GM12874 (cell line): ENCODE measurements around the gene CD164.

Experiments
- TF ChIP-seq, protein P1 (sequence below): IDR thresholded peaks from 2 replicates; pipeline ENCODE4 v1.5.1; 2011; ENCODE audit warnings: low read depth, mild to moderate bottlenecking, control low read depth, low read length, moderate library complexity; ENCODE audit not compliant: insufficient read depth

Gene CD164

DNA sequence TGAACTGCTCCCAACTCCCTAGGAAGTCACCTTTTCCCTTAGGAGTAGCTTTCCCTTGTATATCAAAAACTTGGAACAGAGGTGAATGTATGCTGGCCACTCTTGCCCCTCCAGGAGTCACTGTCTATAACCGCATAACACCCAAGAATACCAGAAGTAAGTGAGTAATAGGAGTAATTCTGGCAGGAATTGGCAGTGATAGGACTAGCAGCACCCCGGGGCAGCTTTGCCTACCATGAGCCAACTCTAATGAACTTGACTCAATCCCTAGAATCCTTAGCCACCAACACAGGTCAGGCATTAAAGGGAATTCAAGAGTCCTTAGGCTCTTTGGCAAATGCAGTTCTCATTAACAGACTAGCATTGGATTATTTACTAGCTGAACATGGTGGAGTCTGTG, 28.8 kb upstream of the CD164 start:
- TF ChIP-seq, protein P1, sequence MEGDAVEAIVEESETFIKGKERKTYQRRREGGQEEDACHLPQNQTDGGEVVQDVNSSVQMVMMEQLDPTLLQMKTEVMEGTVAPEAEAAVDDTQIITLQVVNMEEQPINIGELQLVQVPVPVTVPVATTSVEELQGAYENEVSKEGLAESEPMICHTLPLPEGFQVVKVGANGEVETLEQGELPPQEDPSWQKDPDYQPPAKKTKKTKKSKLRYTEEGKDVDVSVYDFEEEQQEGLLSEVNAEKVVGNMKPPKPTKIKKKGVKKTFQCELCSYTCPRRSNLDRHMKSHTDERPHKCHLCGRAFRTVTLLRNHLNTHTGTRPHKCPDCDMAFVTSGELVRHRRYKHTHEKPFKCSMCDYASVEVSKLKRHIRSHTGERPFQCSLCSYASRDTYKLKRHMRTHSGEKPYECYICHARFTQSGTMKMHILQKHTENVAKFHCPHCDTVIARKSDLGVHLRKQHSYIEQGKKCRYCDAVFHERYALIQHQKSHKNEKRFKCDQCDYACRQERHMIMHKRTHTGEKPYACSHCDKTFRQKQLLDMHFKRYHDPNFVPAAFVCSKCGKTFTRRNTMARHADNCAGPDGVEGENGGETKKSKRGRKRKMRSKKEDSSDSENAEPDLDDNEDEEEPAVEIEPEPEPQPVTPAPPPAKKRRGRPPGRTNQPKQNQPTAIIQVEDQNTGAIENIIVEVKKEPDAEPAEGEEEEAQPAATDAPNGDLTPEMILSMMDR = no peak

DNA sequence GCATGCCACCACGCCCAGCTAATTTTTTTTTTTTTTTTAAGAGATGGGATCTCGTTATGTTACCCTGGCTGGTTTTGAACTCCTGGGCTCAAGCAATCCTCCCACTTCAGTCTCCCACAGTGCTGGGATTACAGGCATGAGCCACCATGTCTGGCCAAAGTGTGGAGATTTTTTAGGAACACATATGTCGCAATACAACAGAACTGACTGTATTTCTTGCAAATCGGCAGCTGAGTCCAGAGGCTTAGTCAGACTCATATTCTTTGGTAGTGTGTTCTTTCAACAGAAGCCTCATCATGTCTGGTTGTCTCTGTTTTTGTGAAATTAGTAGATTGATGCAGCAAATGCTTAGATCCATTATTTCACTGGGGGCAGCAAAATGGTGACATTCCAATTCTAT, 23.9 kb upstream of the CD164 start:
- TF ChIP-seq, protein P1 = no peak

DNA sequence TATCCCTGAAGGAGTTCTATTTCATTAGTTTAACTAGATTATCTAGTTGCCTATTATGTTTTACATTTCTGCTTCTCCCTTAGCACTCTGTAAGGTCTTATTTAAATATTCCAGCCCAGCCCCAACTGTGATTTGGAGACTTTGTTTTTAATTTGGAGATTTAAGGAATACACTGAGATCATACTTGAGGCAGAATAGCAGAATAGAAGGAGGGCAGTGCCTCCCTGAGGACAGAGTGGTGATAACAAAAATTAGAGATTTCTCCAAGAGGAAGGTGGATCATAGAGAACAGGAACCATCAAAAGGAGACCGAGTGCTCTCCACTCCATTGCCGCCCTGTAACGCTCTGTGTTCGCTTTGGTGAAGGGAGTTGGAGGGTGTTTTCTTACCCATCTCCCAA, 14.8 kb upstream of the CD164 start:
- TF ChIP-seq, protein P1 = no peak

DNA sequence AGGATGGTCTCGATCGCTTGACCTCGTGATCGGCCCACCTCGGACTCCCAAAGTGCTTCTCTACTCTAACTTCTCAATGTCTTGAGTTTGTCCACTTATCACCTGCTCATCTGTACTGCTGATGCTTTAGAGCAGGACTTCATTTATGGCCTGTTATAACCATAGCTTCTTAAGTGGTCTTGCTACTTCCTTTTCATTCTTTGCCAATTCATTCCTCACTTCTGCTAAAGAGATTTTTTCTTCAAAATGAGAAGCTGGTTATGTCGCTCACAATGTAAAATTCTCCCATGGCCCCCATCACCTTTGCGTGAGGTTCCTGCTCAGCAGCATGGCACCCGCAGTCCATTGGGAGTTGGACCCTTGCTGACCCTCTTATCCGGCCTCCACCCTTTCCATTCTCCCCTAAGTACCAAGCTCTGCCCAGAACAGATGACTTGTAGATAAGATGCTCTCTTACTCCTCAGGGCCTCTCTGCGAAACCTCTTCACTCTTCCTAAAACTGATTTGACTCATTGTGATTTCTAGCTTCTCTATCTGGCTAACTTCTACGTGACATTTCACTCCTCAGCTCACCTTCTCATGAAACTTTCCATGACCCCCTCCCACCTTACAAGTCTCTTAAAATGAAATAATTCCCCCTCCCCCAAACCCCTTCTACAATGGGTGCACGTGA, 13.9 kb upstream of the CD164 start:
- TF ChIP-seq, protein P1 = no peak

DNA sequence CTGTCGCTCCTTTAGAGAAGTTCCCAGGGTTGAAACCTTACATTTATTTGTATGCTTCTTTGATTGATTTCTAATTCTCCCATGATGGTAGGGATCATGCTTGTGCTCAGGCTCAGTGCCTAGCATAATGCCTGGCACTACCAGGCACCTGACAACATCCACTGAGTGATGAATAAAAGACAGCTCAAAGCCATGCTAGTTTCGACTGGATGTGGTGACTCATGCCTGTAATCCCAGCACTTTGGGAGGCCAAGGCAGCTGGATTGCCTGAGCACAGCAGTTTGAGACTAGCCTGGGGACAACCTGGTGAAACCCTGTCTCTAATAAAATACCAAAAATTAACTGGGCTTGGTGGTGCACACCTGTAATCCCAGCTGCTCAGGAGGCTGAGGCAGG, 11.6 kb upstream of the CD164 start:
- TF ChIP-seq, protein P1 = no peak

DNA sequence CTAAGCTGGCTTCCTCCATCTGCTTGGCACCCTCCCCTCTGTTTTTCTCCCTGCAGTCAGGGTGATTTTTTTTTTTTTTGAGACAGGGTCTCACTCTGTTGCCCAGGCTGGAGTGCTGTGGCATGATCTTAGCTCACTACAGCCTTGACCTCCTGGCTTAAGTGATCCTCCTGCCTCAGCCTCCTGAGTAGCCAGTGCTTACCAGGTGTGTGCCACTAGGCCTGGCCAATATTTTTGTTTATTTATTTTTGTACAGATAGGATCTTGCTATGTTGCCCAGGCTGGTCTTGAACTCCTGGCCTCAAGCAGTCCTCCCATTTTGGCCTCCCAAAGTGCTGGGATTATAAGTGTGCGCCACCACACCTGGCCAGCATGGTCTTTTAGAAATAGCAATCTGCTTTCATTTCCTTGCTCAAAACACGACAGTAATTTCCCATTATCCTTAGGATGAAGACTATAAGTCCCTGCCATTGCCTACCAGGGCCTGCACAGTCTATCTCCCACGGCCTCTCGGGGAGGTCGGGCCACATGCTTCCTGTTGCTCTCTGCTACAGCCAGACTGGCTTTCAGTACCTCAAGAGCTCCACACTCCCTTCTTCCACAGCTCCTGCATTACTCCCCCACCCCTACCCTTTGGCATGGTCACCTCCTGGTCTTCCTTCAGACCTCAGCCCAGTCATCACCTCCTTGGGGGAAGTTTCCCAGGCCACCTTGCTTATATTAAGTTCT, 11.1 kb upstream of the CD164 start:
- TF ChIP-seq, protein P1 = no peak

DNA sequence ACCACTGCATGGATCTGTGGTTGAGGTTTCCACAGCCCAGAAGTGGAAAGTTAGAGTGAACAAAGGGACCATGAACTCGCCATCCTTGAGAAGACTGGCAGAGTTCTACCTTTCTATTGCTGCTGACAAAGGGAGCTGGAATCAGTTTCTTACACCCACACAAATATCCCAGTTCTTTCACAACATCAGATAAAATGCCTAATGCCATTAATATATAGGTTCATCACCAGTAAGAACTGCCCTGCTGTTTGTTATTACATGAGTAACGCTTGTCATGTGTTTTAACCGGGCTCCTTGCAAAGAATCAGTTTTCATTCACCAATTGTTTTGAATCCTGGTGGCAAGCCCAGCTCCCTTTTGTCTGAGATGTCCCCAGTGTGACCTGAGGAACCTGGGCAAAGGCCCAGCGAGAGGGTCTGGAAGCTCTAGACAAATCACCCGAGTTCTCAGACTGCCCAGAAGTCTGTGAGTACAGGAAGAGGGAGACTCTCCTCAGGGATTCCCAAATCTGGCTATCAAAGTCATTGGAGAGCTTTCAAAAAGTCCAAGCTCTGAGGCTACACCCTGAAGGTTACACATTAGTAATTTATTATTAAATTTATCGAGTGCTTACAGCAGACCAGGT, 7.5 kb upstream of the CD164 start:
- TF ChIP-seq, protein P1 = no peak
